ENCODE measurements around the gene PCDHGC5. TPM values are rescaled to one million over a fixed set of nuclear protein-coding genes. Genes with fewer than 3 reads are reported as not detected.

Gene PCDHGC5
- total RNA-seq, 1 experiment from 2014 or later, result 3.4 TPM

DNA sequence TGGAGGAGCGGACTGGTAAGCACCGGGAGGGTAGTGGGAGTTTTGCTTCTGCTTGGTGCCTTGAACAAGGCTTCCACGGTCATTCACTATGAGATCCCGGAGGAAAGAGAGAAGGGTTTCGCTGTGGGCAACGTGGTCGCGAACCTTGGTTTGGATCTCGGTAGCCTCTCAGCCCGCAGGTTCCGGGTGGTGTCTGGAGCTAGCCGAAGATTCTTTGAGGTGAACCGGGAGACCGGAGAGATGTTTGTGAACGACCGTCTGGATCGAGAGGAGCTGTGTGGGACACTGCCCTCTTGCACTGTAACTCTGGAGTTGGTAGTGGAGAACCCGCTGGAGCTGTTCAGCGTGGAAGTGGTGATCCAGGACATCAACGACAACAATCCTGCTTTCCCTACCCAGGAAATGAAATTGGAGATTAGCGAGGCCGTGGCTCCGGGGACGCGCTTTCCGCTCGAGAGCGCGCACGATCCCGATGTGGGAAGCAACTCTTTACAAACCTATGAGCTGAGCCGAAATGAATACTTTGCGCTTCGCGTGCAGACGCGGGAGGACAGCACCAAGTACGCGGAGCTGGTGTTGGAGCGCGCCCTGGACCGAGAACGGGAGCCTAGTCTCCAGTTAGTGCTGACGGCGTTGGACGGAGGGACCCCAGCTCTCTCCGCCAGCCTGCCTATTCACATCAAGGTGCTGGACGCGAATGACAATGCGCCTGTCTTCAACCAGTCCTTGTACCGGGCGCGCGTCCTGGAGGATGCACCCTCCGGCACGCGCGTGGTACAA is 12.6 kb upstream of the PCDHGC5 start:
- no peaks in the 10 kb centered on the region for H3K27me3 ChIP-seq (replicated peaks; ENCODE audit: insufficient read depth, low read depth, low read length, poor library complexity)
- BruUV-seq (replicated peaks), result TSS peak; percentile 72
- DNase-seq (ENCODE audit: low spot score), result peak; percentile 85
- H3K27ac ChIP-seq (ENCODE audit: low read depth, low read length, poor library complexity, severe bottlenecking), result peak overlapping the region; percentile 89
- no peaks in the 10 kb centered on the region for H3K9me3 ChIP-seq (ENCODE audit: low read depth, low read length, poor library complexity, severe bottlenecking)
- H3K4me1 ChIP-seq (ENCODE audit: insufficient read depth, low read length, poor library complexity, severe bottlenecking), result peaks cover 35% of the 10 kb centered on the region
- H3K4me3 ChIP-seq (ENCODE audit: low read depth, low read length, poor library complexity, severe bottlenecking), result peak overlapping the region; percentile 80
- POLR2A ChIA-PET (ENCODE audit: low non-redundant PET), result no interaction called here
- H3K36me3 ChIP-seq (ENCODE audit: insufficient read depth, low read length, poor library complexity, severe bottlenecking), result no peaks in the 10 kb centered on the region
- CTCF ChIA-PET, result interaction anchor here (1.0 to 2.3 kb wide), 5 partner anchors 20 to 88 kb away, joined by 3 to 13 read pairs (median 5); no protein-coding TSS in a partner anchor
- intact Hi-C loops (cut with micrococcal nuclease; ENCODE audit: unreplicated experiment), result loop anchor here (2.0 to 5.0 kb wide), 3 partner anchors 18 to 80 kb away; no protein-coding TSS in a partner anchor
- no peak for TF ChIP-seq EZH2 (IDR thresholded peaks at IDR 0.05; ENCODE audit: borderline replicate concordance, low read depth, low read length, poor library complexity, severe bottlenecking)
- TF ChIP-seq, protein P1, sequence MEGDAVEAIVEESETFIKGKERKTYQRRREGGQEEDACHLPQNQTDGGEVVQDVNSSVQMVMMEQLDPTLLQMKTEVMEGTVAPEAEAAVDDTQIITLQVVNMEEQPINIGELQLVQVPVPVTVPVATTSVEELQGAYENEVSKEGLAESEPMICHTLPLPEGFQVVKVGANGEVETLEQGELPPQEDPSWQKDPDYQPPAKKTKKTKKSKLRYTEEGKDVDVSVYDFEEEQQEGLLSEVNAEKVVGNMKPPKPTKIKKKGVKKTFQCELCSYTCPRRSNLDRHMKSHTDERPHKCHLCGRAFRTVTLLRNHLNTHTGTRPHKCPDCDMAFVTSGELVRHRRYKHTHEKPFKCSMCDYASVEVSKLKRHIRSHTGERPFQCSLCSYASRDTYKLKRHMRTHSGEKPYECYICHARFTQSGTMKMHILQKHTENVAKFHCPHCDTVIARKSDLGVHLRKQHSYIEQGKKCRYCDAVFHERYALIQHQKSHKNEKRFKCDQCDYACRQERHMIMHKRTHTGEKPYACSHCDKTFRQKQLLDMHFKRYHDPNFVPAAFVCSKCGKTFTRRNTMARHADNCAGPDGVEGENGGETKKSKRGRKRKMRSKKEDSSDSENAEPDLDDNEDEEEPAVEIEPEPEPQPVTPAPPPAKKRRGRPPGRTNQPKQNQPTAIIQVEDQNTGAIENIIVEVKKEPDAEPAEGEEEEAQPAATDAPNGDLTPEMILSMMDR (conservative IDR thresholded peaks at IDR 0.05; ENCODE audit: low read depth, low read length), result no peak

DNA sequence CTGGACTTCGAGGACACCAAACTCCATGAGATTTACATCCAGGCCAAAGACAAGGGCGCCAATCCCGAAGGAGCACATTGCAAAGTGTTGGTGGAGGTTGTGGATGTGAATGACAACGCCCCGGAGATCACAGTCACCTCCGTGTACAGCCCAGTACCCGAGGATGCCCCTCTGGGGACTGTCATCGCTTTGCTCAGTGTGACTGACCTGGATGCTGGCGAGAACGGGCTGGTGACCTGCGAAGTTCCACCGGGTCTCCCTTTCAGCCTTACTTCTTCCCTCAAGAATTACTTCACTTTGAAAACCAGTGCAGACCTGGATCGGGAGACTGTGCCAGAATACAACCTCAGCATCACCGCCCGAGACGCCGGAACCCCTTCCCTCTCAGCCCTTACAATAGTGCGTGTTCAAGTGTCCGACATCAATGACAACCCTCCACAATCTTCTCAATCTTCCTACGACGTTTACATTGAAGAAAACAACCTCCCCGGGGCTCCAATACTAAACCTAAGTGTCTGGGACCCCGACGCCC is 11.8 kb upstream of the PCDHGC5 start:
- H3K27ac ChIP-seq (ENCODE audit: low read depth, low read length, poor library complexity, severe bottlenecking), result no peak overlapping the region
- intact Hi-C loops (cut with micrococcal nuclease; ENCODE audit: unreplicated experiment), result loop anchor here (2.0 to 5.0 kb wide), 3 partner anchors 18 to 80 kb away; no protein-coding TSS in a partner anchor
- no TSS peak for BruUV-seq (replicated peaks)
- TF ChIP-seq, protein P1 (conservative IDR thresholded peaks at IDR 0.05; ENCODE audit: low read depth, low read length), result no peak
- TF ChIP-seq EZH2 (IDR thresholded peaks at IDR 0.05; ENCODE audit: borderline replicate concordance, low read depth, low read length, poor library complexity, severe bottlenecking), result no peak
- H3K4me1 ChIP-seq (ENCODE audit: insufficient read depth, low read length, poor library complexity, severe bottlenecking), result peaks cover 35% of the 10 kb centered on the region
- ChIA-PET POLR2A (ENCODE audit: low non-redundant PET) (no interaction called here), CTCF (interaction anchor here (1.8 to 2.3 kb wide), 2 partner anchors 36 to 81 kb away, joined by 11 to 13 read pairs; no protein-coding TSS in a partner anchor)
- H3K36me3 ChIP-seq (ENCODE audit: insufficient read depth, low read length, poor library complexity, severe bottlenecking), result no peaks in the 10 kb centered on the region
- H3K27me3 ChIP-seq (replicated peaks; ENCODE audit: insufficient read depth, low read depth, low read length, poor library complexity), result no peaks in the 10 kb centered on the region
- no peaks in the 10 kb centered on the region for H3K9me3 ChIP-seq (ENCODE audit: low read depth, low read length, poor library complexity, severe bottlenecking)
- DNase-seq (ENCODE audit: low spot score), result no peak
- peak overlapping the region; percentile 80 for H3K4me3 ChIP-seq (ENCODE audit: low read depth, low read length, poor library complexity, severe bottlenecking)

DNA sequence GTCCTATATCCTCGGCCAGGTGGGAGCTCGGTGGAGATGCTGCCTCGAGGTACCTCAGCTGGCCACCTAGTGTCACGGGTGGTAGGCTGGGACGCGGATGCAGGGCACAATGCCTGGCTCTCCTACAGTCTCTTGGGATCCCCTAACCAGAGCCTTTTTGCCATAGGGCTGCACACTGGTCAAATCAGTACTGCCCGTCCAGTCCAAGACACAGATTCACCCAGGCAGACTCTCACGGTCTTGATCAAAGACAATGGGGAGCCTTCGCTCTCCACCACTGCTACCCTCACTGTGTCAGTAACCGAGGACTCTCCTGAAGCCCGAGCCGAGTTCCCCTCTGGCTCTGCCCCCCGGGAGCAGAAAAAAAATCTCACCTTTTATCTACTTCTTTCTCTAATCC is 11.1 kb upstream of the PCDHGC5 start:
- Histone ChIP-seq H3K27me3 (replicated peaks; ENCODE audit: insufficient read depth, low read depth, low read length, poor library complexity) (no peaks in the 10 kb centered on the region), H3K9me3 (ENCODE audit: low read depth, low read length, poor library complexity, severe bottlenecking) (no peaks in the 10 kb centered on the region), H3K27ac (ENCODE audit: low read depth, low read length, poor library complexity, severe bottlenecking) (no peak overlapping the region), H3K36me3 (ENCODE audit: insufficient read depth, low read length, poor library complexity, severe bottlenecking) (no peaks in the 10 kb centered on the region), H3K4me1 (ENCODE audit: insufficient read depth, low read length, poor library complexity, severe bottlenecking) (peaks cover 35% of the 10 kb centered on the region), H3K4me3 (ENCODE audit: low read depth, low read length, poor library complexity, severe bottlenecking) (peak overlapping the region; percentile 80)
- POLR2A ChIA-PET (ENCODE audit: low non-redundant PET), result no interaction called here
- TF ChIP-seq EZH2 (IDR thresholded peaks at IDR 0.05; ENCODE audit: borderline replicate concordance, low read depth, low read length, poor library complexity, severe bottlenecking), result no peak
- TF ChIP-seq, protein P1 (conservative IDR thresholded peaks at IDR 0.05; ENCODE audit: low read depth, low read length), result no peak
- CTCF ChIA-PET, result no interaction called here
- intact Hi-C loops (cut with micrococcal nuclease; ENCODE audit: unreplicated experiment), result loop anchor here (2.0 to 5.0 kb wide), 3 partner anchors 17 to 79 kb away; no protein-coding TSS in a partner anchor
- BruUV-seq (replicated peaks), result no TSS peak
- no peak for DNase-seq (ENCODE audit: low spot score)
